B cell (primary cell): ENCODE measurements around the gene CDH13. TPM values are rescaled to one million over a fixed set of nuclear protein-coding genes. Genes with fewer than 3 reads are reported as not detected.

Experiments
- ATAC-seq: fragments of 200-7000 bp; cut with Tn5 transposase; one replicate; pipeline ENCODE4 v1.10.0; 2021; ENCODE audit warnings: low read depth, mild to moderate bottlenecking, moderate number of reproducible peaks, moderate library complexity
- CTCF ChIA-PET: fragments of 350-600 bp; sonication (Branson Sonifier 250); formaldehyde crosslinking; loops from one replicate; lab custom pipeline; 2021; ENCODE audit warnings: antibody characterized with exemption, inconsistent platforms; lab: Charles Lee
- POLR2A ChIA-PET: fragments of 350-600 bp; sonication (Branson Sonifier 250); formaldehyde crosslinking; loops from one replicate; lab custom pipeline; 2021; ENCODE audit warnings: antibody characterized with exemption; lab: Charles Lee
- DNase-seq: peaks from one replicate; pipeline ENCODE4 v3.0.0; 2013
- H2AFZ ChIP-seq: 2 replicates; pipeline ENCODE4 v1.6.1; 2012; ENCODE audit warnings: mild to moderate bottlenecking, low read depth, low read length; ENCODE audit not compliant: insufficient read depth, poor library complexity, severe bottlenecking
- H3K27ac ChIP-seq, 2 donors: 1 replicate in 1 of 2; 2 replicates in 1 of 2; pipeline ENCODE4 v1.5.1; 2012 to 2013; ENCODE audit warnings: low read length in 2 of 2, mild to moderate bottlenecking in 2 of 2, moderate library complexity in 1 of 2
- H3K27me3 ChIP-seq, 4 experiments: fragments of 200-600 bp in 1 of 4; sonication (generic) in 1 of 4; replicated peaks in 1 of 4; 1 replicate in 2 of 4; 2 replicates in 2 of 4; pipeline versions ENCODE4 v1.6.1 to v1.7.0; 2013 to 2016; ENCODE audit warnings: low read length in 3 of 4, mild to moderate bottlenecking in 2 of 4, mixed read lengths in 1 of 4, moderate library complexity in 1 of 4; ENCODE audit not compliant: insufficient read depth in 4 of 4, control insufficient read depth in 3 of 4; ENCODE audit errors: control extremely low read depth in 1 of 4
- H3K36me3 ChIP-seq, 2 experiments: replicated peaks in 1 of 2; 1 replicate in 1 of 2; 2 replicates in 1 of 2; pipeline versions ENCODE4 v1.6.1 to v1.7.1; 2013; ENCODE audit warnings: low read length in 1 of 2; ENCODE audit not compliant: insufficient read depth in 2 of 2, control insufficient read depth in 1 of 2; ENCODE audit errors: control extremely low read depth in 1 of 2, extremely low read depth in 1 of 2
- H3K4me1 ChIP-seq, 2 donors: fragments of 200-600 bp in 1 of 2; sonication (generic) in 1 of 2; 1 replicate in 1 of 2; 2 replicates in 1 of 2; pipeline versions ENCODE4 v1.5.1 to v1.6.1; 2013 to 2017; ENCODE audit warnings: low read length in 2 of 2; ENCODE audit not compliant: control insufficient read depth in 2 of 2, insufficient read depth in 2 of 2
- H3K4me2 ChIP-seq: replicated peaks from 2 replicates; pipeline ENCODE3; 2012; ENCODE audit warnings: mild to moderate bottlenecking, low read depth, low read length; ENCODE audit not compliant: poor library complexity, severe bottlenecking
- H3K4me3 ChIP-seq, 5 experiments: fragments of 200-600 bp in 1 of 5; sonication (generic) in 1 of 5; 1 replicate in 3 of 5; 2 replicates in 2 of 5; pipeline versions ENCODE4 v1.5.1 to v1.7.0; 2011 to 2016; ENCODE audit warnings: low read length in 4 of 5, mild to moderate bottlenecking in 4 of 5, low read depth in 2 of 5, control low read depth in 1 of 5, moderate library complexity in 1 of 5; ENCODE audit not compliant: insufficient read depth in 1 of 5; ENCODE audit errors: control extremely low read depth in 1 of 5, extremely low read depth in 1 of 5
- H3K79me2 ChIP-seq: fragments of 200-600 bp; sonication (generic); one replicate; pipeline ENCODE4 v1.6.0; 2016; ENCODE audit warnings: low read length; ENCODE audit not compliant: control insufficient read depth, insufficient read depth
- H3K9ac ChIP-seq: fragments of 200-600 bp; sonication (generic); 2 replicates; pipeline ENCODE4 v1.6.1; 2017; ENCODE audit warnings: mild to moderate bottlenecking, low read length, moderate library complexity
- H3K9me3 ChIP-seq, 3 donors: one replicate each; pipeline versions ENCODE4 v1.6.1 to v1.7.1; 2013; ENCODE audit warnings: low read length in 2 of 3; ENCODE audit not compliant: control insufficient read depth in 2 of 3, insufficient read depth in 1 of 3; ENCODE audit errors: control extremely low read depth in 1 of 3
- H4K20me1 ChIP-seq: 2 replicates; pipeline ENCODE4 v1.6.0; 2012; ENCODE audit warnings: mild to moderate bottlenecking, low read length; ENCODE audit not compliant: insufficient read depth, control insufficient read depth, poor library complexity, severe bottlenecking
- H3K27ac Mint-ChIP-seq: one replicate; pipeline ENCODE4 v1.8.0; 2021; ENCODE audit warnings: mixed read lengths
- H3K27me3 Mint-ChIP-seq: one replicate; pipeline ENCODE4 v1.8.0; 2021; ENCODE audit warnings: mixed read lengths
- H3K4me1 Mint-ChIP-seq: one replicate; pipeline ENCODE4 v1.8.0; 2021; ENCODE audit warnings: mixed read lengths
- H3K4me3 Mint-ChIP-seq: one replicate; pipeline ENCODE4 v1.8.0; 2021; ENCODE audit warnings: mixed read lengths
- H3K9me3 Mint-ChIP-seq: one replicate; pipeline ENCODE4 v1.8.0; 2022; ENCODE audit warnings: mixed read lengths; ENCODE audit not compliant: insufficient read depth
- EZH2 ChIP-seq: IDR thresholded peaks from 2 replicates; pipeline ENCODE4 v1.6.1; 2012; ENCODE audit warnings: borderline replicate concordance, low read depth, mild to moderate bottlenecking, moderate library complexity, low read length; ENCODE audit not compliant: insufficient read depth, poor library complexity, severe bottlenecking
- WGBS: methylation state at CpG from one replicate; pipeline ENCODE4 v1.1.5; 2013; ENCODE audit warnings: missing lambda C conversion rate; ENCODE audit not compliant: insufficient coverage; 5-methylcytosine and 5-hydroxymethylcytosine counted together
- intact Hi-C: fragments of 100-400 bp; cut with micrococcal nuclease; formaldehyde crosslinking; loops from one replicate; pipeline ENCODE4 v1.10.0; 2022
- polyA plus RNA-seq: library from polyadenylated mRNA; depleted of rRNA; stranded (reverse); fragments of >200 nt; gene quantifications from 2 replicates; pipeline ENCODE4 v1.2.3, GENCODE V29; 2012
- total RNA-seq, 2 donors: library from RNA; stranded (reverse); fragments of 120-200 nt in 1 of 2; gene quantifications; 1 replicate in 1 of 2; 2 replicates in 1 of 2; pipeline versions ENCODE4 v1.2.3 to v1.2.4, GENCODE V29; 2013 to 2022
- TF ChIP-seq, protein P1 (sequence below): fragments of 200-600 bp; IDR thresholded peaks from one replicate; pipeline ENCODE4 v1.8.0; 2022; ENCODE audit warnings: antibody characterized with exemption, mild to moderate bottlenecking

CDH13 gene
- total and polyA plus RNA-seq, 2 donors (not counting 1 experiment from before 2014, with no cell fraction given): not detected

DNA sequence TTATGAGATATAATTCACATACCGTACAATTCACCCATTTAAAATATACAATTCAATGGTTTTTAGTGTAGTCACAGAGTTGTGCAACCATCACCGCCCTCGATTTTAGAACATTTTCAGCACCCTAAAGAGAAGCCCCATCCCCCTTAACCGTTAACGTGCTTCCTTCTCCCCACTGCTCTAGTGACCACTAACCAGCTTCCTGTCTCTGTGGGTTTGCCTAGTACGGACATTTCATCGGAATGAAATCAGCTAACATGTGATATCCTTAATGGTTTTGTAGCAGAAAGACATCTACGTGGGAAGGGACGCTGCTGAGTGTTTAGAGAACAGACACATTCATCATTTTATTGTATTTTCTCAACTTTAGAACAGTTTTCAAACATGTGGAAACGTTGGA, 1100.2 kb downstream of the CDH13 start:
- H3K9me3 ChIP-seq: peaks cover 0 to 5% (median 0%) of the 10 kb centered on the region in 3 donors
- H3K27me3 ChIP-seq: no peaks in the 10 kb centered on the region
- no peak overlapping the region for H3K9ac ChIP-seq
- H3K9me3 Mint-ChIP-seq: peaks cover under 1% of the 10 kb centered on the region
- intact Hi-C loops: no loop called here
- 27% methylated on average over 3 of the region's 10 CpGs for WGBS
- H3K79me2 ChIP-seq: no peaks in the 10 kb centered on the region
- peaks cover 7% of the 10 kb centered on the region for H3K27me3 Mint-ChIP-seq
- no peak overlapping the region for H3K4me3 ChIP-seq
- H3K36me3 ChIP-seq: no peaks in the 10 kb centered on the region
- ATAC-seq (no peak), DNase-seq (no peak)
- H3K27ac Mint-ChIP-seq: no peak overlapping the region
- CTCF ChIA-PET: no interaction called here
- H3K4me3 Mint-ChIP-seq: no peak overlapping the region
- no peak for TF ChIP-seq EZH2
- TF ChIP-seq, protein P1, sequence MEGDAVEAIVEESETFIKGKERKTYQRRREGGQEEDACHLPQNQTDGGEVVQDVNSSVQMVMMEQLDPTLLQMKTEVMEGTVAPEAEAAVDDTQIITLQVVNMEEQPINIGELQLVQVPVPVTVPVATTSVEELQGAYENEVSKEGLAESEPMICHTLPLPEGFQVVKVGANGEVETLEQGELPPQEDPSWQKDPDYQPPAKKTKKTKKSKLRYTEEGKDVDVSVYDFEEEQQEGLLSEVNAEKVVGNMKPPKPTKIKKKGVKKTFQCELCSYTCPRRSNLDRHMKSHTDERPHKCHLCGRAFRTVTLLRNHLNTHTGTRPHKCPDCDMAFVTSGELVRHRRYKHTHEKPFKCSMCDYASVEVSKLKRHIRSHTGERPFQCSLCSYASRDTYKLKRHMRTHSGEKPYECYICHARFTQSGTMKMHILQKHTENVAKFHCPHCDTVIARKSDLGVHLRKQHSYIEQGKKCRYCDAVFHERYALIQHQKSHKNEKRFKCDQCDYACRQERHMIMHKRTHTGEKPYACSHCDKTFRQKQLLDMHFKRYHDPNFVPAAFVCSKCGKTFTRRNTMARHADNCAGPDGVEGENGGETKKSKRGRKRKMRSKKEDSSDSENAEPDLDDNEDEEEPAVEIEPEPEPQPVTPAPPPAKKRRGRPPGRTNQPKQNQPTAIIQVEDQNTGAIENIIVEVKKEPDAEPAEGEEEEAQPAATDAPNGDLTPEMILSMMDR: no peak
- no peaks in the 10 kb centered on the region for H3K4me1 Mint-ChIP-seq
- H3K4me1 ChIP-seq: no peaks in the 10 kb centered on the region
- no peak overlapping the region for H2AFZ ChIP-seq
- POLR2A ChIA-PET: no interaction called here
- H4K20me1 ChIP-seq: no peaks in the 10 kb centered on the region
- H3K27ac ChIP-seq: no peak overlapping the region
- no peak overlapping the region for H3K4me2 ChIP-seq

DNA sequence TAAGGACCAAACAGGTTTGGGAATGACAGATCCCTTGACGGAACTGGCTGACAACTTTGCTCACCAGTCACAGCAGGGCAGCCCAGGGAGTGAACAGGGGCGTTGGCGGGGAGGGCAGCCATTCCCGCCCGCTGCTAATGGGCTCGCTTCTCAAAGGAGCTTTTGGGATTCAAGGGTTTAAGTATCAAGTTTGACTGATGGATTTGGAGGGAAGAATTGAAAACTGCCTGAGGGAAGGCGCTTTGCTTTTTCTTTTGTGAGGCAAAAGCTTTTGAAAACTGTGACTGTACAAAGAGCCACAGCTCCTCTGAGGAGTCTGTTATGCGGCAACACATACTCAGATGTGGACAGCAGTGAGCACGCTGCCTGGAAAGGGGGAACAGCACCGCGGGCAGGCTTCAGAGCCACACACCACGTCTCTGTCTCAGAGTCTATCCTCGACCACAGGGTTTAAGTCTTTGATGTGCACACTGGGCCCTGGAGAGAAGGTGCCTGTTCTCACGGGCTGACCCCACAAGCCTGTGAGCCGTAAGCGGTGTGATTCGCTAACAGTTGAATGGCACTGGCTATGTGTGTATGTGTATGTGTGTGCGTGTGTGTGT, 1101.1 kb downstream of the CDH13 start:
- peaks cover 7% of the 10 kb centered on the region for H3K27me3 Mint-ChIP-seq
- peaks cover 3% of the 10 kb centered on the region for H3K9me3 Mint-ChIP-seq
- intact Hi-C loops: no loop called here
- H3K4me1 Mint-ChIP-seq: no peaks in the 10 kb centered on the region
- H3K9ac ChIP-seq: no peak overlapping the region
- ATAC-seq: no peak
- WGBS: 86% methylated on average over 17 of the region's 18 CpGs
- TF ChIP-seq, protein P1: no peak
- no peak for TF ChIP-seq EZH2
- no peak overlapping the region for H3K4me3 ChIP-seq
- peaks cover 0 to 5% (median 0%) of the 10 kb centered on the region in 3 donors for H3K9me3 ChIP-seq
- DNase-seq: no peak
- ChIA-PET POLR2A (no interaction called here), CTCF (no interaction called here)
- H3K27me3 ChIP-seq: no peaks in the 10 kb centered on the region
- no peaks in the 10 kb centered on the region for H3K4me1 ChIP-seq
- H3K79me2 ChIP-seq: no peaks in the 10 kb centered on the region
- no peak overlapping the region for H3K27ac Mint-ChIP-seq
- H3K27ac ChIP-seq: no peak overlapping the region
- H3K4me2 ChIP-seq: no peak overlapping the region
- no peak overlapping the region for H3K4me3 Mint-ChIP-seq
- H4K20me1 ChIP-seq: no peaks in the 10 kb centered on the region
- no peak overlapping the region for H2AFZ ChIP-seq
- no peaks in the 10 kb centered on the region for H3K36me3 ChIP-seq
